Small intestine (tissue), 7 donors: ENCODE data around the gene TCF20. TPM values are rescaled to one million over a fixed set of nuclear protein-coding genes. Genes with fewer than 3 reads are reported as not detected.

Source experiments
- DNase-seq, 2 donors: peaks; one replicate each; pipeline versions ENCODE4 v3.0.0 to v3.0.0-alpha.2; 2013
- FAIRE-seq: peaks from 2 replicates; lab custom pipeline; 2012; peaks lifted over from hg19 to GRCh38; lab: Jason Lieb, UNC
- H3K27ac ChIP-seq, 3 donors: one replicate each; pipeline ENCODE4 v1.5.1; 2013; ENCODE audit warnings: low read length in 2 of 3, mild to moderate bottlenecking in 2 of 3, control low read depth in 1 of 3, inconsistent platforms in 1 of 3, low read depth in 1 of 3, moderate library complexity in 1 of 3
- H3K27me3 ChIP-seq, 3 donors: one replicate each; pipeline ENCODE4 v1.6.1; 2013; ENCODE audit warnings: low read length in 3 of 3, inconsistent platforms in 1 of 3; ENCODE audit not compliant: control insufficient read depth in 3 of 3, insufficient read depth in 3 of 3
- H3K36me3 ChIP-seq, 3 donors: one replicate each; pipeline ENCODE4 v1.6.1; 2013; ENCODE audit warnings: low read length in 3 of 3, inconsistent platforms in 1 of 3, low read depth in 1 of 3, mild to moderate bottlenecking in 1 of 3, moderate library complexity in 1 of 3; ENCODE audit not compliant: control insufficient read depth in 3 of 3, insufficient read depth in 2 of 3
- H3K4me1 ChIP-seq, 3 donors: one replicate each; pipeline ENCODE4 v1.6.1; 2013; ENCODE audit warnings: low read length in 2 of 3, inconsistent platforms in 1 of 3, low read depth in 1 of 3, mild to moderate bottlenecking in 1 of 3, moderate library complexity in 1 of 3; ENCODE audit not compliant: control insufficient read depth in 3 of 3, insufficient read depth in 2 of 3
- H3K4me3 ChIP-seq, 3 donors: one replicate each; pipeline ENCODE4 v1.5.1; 2013; ENCODE audit warnings: low read length in 3 of 3, control low read depth in 1 of 3, inconsistent platforms in 1 of 3, low read depth in 1 of 3, mild to moderate bottlenecking in 1 of 3, moderate library complexity in 1 of 3
- H3K9me3 ChIP-seq, 2 donors: one replicate each; pipeline ENCODE4 v1.6.1; 2013; ENCODE audit warnings: low read depth in 1 of 2, low read length in 1 of 2; ENCODE audit not compliant: control insufficient read depth in 2 of 2, insufficient read depth in 1 of 2
- WGBS, 3 donors: extraction: QIAGEN DNeasy Blood & Tissue Kit; methylation state at CpG; one replicate each; pipeline ENCODE4 v1.1.7; 2013; 5-methylcytosine and 5-hydroxymethylcytosine counted together
- polyA plus RNA-seq, 4 donors: library from polyadenylated mRNA; stranded (reverse) in 3 of 4; unstranded in 1 of 4; fragments of 200-250 nt in 3 of 4; fragments of 120-200 nt in 1 of 4; gene quantifications; one replicate each; pipeline versions ENCODE4 v1.2.1 to v1.2.3, GENCODE V29; 2013
- donor health status: healthy with polysubstance abuse.
- donor health status: control.
- donor health status: control.
- donor health status: Bipolar disorder and iron deficiency.
- donor health status: healthy.

Gene TCF20
- polyA plus RNA-seq, 4 donors: 6.2 to 32.0 (median 13.5) TPM

DNA sequence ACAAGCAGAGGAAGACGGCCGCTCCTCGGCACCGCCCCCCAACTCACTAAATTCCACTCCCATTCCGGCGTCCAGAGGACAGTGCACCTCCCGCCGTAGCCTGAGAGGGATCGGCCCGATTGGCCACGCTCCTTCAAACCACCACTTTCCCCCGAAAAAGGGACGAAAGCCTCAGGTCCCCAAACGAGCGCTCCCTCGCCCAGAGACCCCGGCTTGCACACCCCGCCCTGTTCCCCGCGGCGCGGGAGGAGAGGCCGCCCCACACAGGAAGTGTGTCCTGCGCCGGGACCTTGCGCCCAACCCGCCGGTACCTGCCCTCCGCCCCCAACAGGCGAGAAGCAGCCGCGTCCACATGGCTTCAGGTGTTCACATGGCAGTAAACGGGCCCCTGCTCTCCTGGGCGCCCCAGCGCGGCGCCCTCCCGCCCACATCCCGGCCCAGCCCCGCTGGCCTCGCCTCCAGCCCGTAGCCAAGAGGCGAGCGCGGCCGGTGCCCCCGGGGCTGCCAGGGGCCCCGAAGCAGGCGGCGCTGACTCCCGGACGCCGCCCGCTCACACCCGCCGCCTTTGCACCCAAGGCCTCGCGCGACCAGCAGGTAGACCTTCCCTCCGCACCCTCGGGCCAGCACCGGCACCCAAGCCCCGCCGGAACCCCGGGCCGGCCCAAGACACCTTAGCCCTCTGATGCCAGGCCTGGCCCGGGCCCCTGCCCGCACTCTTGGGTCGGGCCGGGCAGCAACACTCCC lies 849 bp downstream of the TCF20 start:
- no peak for FAIRE-seq
- Histone ChIP-seq H3K27me3 (no peaks in the 10 kb centered on the region), H3K4me1 (peaks cover 2 to 42% (median 8%) of the 10 kb centered on the region in 3 donors), H3K4me3 (peak overlapping the region; percentile 91 to 98 (median 92)), H3K36me3 (peaks cover 0 to 18% (median 0%) of the 10 kb centered on the region in 3 donors), H3K9me3 (no peaks in the 10 kb centered on the region), H3K27ac (peak overlapping the region; percentile 89 to 99 (median 92))
- peak; percentile 84 to 93 for DNase-seq
- WGBS, 3 donors: 0% methylated on average over 39 to 70 of the region's 70 CpGs

DNA sequence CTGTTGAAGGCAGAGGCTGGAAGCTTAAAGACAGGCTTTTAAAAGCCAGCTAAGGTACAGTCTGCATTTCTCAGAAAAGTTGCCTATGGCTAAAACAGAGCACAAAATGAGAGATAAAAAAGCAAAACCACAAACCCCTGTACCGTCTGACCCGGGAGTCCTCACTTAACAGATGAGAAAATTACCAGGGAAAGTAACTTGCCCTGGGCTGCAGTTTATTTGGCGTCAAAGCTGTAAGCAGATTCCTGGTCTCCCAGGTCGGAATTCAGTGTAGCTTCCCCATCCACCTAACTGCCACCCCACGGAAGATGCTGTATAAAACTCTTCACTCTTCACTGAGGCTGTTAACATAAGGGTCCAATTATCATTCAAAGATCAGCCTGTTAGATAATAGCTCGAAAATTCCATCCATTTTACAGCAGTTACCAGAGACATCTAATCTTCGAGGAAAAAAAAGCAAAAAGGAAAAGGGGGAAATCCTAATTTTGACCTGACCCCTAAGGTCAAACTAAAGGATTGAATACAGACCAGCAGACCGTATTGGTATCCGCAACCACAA lies 1.5 kb downstream of the TCF20 start:
- peak overlapping the region; percentile 89 to 99 (median 92) for H3K27ac ChIP-seq
- WGBS, 3 donors: 2 to 9% (median 3%) methylated on average over 9 of the region's 9 CpGs
- no peaks in the 10 kb centered on the region for H3K27me3 ChIP-seq
- H3K4me3 ChIP-seq: peak overlapping the region; percentile 91 to 98 (median 92)
- H3K9me3 ChIP-seq: no peaks in the 10 kb centered on the region
- FAIRE-seq: no peak
- H3K36me3 ChIP-seq: peaks cover 0 to 11% (median 0%) of the 10 kb centered on the region in 3 donors
- H3K4me1 ChIP-seq: peaks cover 2 to 42% (median 8%) of the 10 kb centered on the region in 3 donors
- no peak for DNase-seq

DNA sequence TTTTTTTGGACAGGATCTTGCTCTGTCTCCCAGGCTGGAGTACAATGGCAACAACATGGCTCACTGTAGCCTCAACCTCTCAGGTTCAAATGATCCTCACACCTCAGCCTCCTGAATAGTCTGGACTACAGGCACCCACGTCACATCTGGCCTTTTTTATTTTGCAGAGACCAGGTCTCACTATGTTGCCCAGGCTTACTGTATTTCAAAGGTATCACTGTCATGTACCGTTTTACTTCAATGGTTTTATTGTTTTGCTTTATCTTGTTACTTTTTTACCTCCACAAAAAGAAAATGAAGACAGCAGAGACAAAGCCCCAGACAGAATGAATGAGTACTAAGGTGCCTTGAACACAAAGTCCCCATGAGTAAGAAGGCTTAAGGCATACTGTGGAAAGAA lies 5.1 kb downstream of the TCF20 start:
- Histone ChIP-seq H3K4me1 (peaks cover 0 to 23% (median 9%) of the 10 kb centered on the region in 3 donors), H3K9me3 (no peaks in the 10 kb centered on the region), H3K27me3 (no peaks in the 10 kb centered on the region), H3K27ac (no peak overlapping the region), H3K4me3 (no peak overlapping the region), H3K36me3 (peaks cover 0 to 10% (median 0%) of the 10 kb centered on the region in 3 donors)
- DNase-seq (no peak), FAIRE-seq (no peak)
- 43 to 76% (median 64%) methylated on average over 2 of the region's 2 CpGs for WGBS, 3 donors

DNA sequence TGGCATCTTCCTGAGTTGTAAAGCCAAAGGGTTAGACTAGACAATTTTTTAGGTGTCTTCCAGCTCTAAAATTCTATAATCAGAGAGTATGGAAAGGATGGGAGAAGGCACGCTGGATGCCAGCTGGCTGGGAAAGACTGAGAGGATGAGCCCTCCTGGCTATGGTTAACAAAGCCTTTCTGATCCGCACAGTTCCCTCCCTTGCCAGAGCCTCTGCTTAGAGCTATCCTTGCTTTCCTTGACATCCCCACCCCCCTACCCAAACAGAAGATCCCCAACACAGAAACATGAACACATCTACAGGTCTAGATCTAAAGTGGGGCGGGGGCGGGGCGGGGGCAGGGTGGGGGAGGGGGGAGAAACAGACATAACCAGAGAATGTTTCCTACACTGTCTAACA lies 6.5 kb downstream of the TCF20 start:
- no peak overlapping the region for H3K27ac ChIP-seq
- peaks cover 0 to 21% (median 8%) of the 10 kb centered on the region in 3 donors for H3K4me1 ChIP-seq
- no peaks in the 10 kb centered on the region for H3K27me3 ChIP-seq
- 86 to 89% (median 87%) methylated on average over 5 of the region's 5 CpGs for WGBS, 3 donors
- FAIRE-seq (no peak), DNase-seq (no peak)
- H3K9me3 ChIP-seq: no peaks in the 10 kb centered on the region
- peaks cover 0 to 10% (median 0%) of the 10 kb centered on the region in 3 donors for H3K36me3 ChIP-seq
- H3K4me3 ChIP-seq: no peak overlapping the region

DNA sequence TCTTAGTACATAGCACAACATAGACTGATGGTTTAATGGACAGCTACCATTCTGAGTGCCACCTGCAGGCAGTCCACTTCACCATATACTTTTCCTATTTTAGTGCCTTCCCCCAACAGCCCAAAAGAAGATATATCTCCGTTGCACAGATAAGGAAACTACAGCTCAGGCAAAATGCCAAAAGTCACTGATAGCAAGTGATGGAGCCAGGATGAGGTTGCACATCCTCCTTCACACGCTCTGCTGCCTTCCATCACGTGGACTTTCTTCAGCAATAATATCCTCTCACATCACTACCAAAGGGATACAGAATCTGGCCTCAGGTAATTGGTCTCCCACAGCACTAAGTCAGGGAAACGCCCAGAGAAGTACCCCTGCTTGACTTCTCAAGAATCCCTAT lies 7.5 kb downstream of the TCF20 start:
- Histone ChIP-seq H3K4me1 (peaks cover 0 to 14% (median 6%) of the 10 kb centered on the region in 3 donors), H3K36me3 (peaks cover 0 to 10% (median 0%) of the 10 kb centered on the region in 3 donors), H3K4me3 (no peak overlapping the region), H3K9me3 (no peaks in the 10 kb centered on the region), H3K27me3 (no peaks in the 10 kb centered on the region), H3K27ac (no peak overlapping the region)
- FAIRE-seq (no peak), DNase-seq (no peak)
- WGBS, 3 donors: 33 to 55% (median 35%) methylated on average over 4 of the region's 4 CpGs

DNA sequence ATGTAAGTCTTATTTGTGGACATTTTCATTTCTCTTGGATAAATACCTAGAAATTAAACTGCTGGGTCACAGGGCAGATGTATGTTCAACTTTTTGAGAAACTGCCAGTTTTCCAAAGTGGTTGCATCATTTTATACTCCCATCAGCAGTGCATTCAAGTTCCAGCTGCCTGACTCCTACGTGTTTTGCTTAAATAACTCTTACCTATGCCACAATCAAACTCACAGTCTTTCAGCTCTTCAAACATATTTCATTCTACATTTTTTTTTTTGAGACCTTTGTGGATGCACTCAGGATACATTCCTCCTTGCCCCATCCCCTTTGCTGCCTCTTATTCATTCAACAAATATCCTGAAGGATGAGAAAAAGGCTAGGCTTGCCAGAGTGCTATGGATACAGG lies 9.2 kb downstream of the TCF20 start:
- Histone ChIP-seq H3K4me1 (peaks cover 0 to 13% (median 6%) of the 10 kb centered on the region in 3 donors), H3K36me3 (no peaks in the 10 kb centered on the region), H3K9me3 (no peaks in the 10 kb centered on the region), H3K27me3 (no peaks in the 10 kb centered on the region), H3K27ac (no peak overlapping the region), H3K4me3 (no peak overlapping the region)
- FAIRE-seq (no peak), DNase-seq (no peak)
- 59 to 73% (median 68%) methylated on average over 1 of the region's 1 CpG for WGBS, 3 donors

DNA sequence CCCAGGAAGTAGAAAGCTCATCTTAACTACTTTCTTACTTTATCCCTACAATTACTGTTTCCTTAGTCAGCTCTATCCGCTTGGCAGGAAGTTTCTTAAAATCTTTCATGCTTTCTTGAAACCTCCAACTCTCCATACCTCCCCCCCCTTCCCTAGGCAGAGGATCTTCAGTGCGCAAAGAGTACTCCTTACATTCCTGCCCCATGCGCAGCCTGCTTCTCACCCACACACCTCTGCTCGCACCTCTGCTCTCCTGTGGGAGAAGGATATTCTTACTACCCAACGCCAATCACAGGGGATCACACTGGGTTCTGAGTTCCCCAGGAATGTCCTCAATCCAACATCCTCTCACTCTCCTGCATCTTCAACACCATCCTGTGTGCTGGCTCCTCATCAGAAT lies 12.3 kb downstream of the TCF20 start:
- H3K27ac ChIP-seq: no peak overlapping the region
- DNase-seq (no peak), FAIRE-seq (no peak)
- H3K4me1 ChIP-seq: peaks cover 2 to 6% (median 5%) of the 10 kb centered on the region in 3 donors
- H3K9me3 ChIP-seq: no peaks in the 10 kb centered on the region
- WGBS, 3 donors: 86 to 87% (median 87%) methylated on average over 5 of the region's 5 CpGs
- H3K4me3 ChIP-seq: no peak overlapping the region
- no peaks in the 10 kb centered on the region for H3K27me3 ChIP-seq
- H3K36me3 ChIP-seq: no peaks in the 10 kb centered on the region

DNA sequence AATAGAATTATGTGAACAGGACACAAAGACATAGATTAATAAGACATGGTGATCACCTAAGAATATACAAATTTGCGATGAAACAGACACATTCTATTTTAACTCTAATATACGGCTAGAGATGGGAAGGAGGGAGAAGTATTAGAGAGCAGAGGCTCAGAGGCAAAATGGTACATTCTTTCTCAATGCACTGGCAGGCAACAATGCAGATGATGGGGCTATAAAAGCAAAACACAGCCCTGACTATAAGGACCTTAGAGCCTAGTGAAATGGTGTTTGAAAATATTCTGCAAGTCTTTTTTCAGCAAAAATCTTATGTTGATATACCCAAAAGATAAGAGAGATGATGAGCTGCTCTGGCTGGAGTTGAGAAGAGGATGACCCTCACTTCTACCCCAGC lies 13.1 kb downstream of the TCF20 start:
- FAIRE-seq: no peak
- Histone ChIP-seq H3K27ac (no peak overlapping the region), H3K36me3 (no peaks in the 10 kb centered on the region), H3K27me3 (no peaks in the 10 kb centered on the region), H3K4me1 (peaks cover 0 to 5% (median 2%) of the 10 kb centered on the region in 3 donors), H3K4me3 (no peak overlapping the region), H3K9me3 (no peaks in the 10 kb centered on the region)
- DNase-seq: no peak
- 66 to 89% (median 84%) methylated on average over 2 of the region's 2 CpGs for WGBS, 3 donors
